ENCODE measurements around the gene GALNT2. TPM values are rescaled to one million over a fixed set of nuclear protein-coding genes. Genes with fewer than 3 reads are reported as not detected.

Gene GALNT2
- total RNA-seq, 1 experiment from 2014 or later = 141 TPM

DNA sequence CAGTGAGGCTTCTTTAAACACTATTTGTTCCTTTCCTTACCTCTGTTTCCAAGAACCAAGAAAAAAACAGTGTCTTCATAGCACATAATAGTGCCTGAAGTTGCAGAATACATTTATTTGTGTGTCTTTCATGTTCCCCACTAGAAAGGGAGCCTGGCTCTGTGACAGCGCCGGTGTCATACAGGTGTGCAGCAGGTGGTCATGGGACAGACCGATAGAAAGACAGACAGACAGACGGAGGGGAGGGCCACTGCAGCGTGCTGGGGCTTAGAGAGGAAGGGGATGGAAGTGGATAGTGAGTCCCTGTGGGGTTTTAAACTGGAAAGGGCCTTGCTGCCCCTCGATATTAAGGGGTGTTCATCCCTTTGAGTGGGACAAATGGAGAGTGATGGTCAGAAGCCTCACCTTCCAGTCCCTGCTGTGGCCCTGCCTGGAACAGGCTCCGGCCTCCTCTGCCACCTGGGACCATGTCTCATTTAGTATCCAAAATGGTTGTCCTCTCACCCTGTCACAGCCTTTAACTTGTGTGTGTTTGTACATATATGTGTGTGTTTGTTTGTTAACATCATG is 206.2 kb downstream of the GALNT2 start:
- DNase-seq = no peak
- H3K9me3 Mint-ChIP-seq (ENCODE audit: low read depth, unreplicated experiment) = no peaks in the 10 kb centered on the region
- H3K27me3 Mint-ChIP-seq (ENCODE audit: unreplicated experiment) = no peaks in the 10 kb centered on the region
- CTCF ChIA-PET = no interaction called here
- no TSS peak for BruUV-seq (replicated peaks)
- intact Hi-C loops (cut with micrococcal nuclease; ENCODE audit: unreplicated experiment) = loop anchor here (5.0 kb wide), 1 partner anchor 611 kb away; no protein-coding TSS in a partner anchor
- TF ChIP-seq, protein P1, sequence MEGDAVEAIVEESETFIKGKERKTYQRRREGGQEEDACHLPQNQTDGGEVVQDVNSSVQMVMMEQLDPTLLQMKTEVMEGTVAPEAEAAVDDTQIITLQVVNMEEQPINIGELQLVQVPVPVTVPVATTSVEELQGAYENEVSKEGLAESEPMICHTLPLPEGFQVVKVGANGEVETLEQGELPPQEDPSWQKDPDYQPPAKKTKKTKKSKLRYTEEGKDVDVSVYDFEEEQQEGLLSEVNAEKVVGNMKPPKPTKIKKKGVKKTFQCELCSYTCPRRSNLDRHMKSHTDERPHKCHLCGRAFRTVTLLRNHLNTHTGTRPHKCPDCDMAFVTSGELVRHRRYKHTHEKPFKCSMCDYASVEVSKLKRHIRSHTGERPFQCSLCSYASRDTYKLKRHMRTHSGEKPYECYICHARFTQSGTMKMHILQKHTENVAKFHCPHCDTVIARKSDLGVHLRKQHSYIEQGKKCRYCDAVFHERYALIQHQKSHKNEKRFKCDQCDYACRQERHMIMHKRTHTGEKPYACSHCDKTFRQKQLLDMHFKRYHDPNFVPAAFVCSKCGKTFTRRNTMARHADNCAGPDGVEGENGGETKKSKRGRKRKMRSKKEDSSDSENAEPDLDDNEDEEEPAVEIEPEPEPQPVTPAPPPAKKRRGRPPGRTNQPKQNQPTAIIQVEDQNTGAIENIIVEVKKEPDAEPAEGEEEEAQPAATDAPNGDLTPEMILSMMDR (IDR thresholded peaks at IDR 0.05; ENCODE audit: unreplicated experiment) = no peak
- H3K4me3 Mint-ChIP-seq (ENCODE audit: low read depth, unreplicated experiment) = no peak overlapping the region
- H3K4me1 Mint-ChIP-seq (ENCODE audit: low read depth, unreplicated experiment) = no peaks in the 10 kb centered on the region
- peaks cover 12% of the 10 kb centered on the region for H3K36me3 Mint-ChIP-seq (ENCODE audit: insufficient read depth, unreplicated experiment)
- no peak overlapping the region for H3K27ac Mint-ChIP-seq (ENCODE audit: unreplicated experiment)

DNA sequence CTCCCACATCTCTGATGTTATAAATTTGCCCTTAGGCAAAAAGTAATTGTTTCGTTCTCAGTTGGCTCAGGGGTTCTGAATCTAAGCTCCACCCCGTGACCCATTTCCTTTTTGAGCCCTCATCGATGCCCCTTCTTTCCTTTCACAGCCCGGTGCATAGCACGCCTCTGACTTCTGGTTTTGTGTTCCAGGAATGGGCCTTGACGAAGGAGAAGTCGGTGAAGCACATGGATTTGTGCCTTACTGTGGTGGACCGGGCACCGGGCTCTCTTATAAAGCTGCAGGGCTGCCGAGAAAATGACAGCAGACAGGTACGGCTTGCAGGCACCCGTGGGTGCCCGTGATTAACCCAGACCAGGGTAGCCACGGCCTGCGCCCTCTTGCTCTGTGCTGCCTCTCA is 207.2 kb downstream of the GALNT2 start:
- no TSS peak for BruUV-seq (replicated peaks)
- H3K27ac Mint-ChIP-seq (ENCODE audit: unreplicated experiment) = no peak overlapping the region
- CTCF ChIA-PET = no interaction called here
- no peaks in the 10 kb centered on the region for H3K27me3 Mint-ChIP-seq (ENCODE audit: unreplicated experiment)
- H3K4me1 Mint-ChIP-seq (ENCODE audit: low read depth, unreplicated experiment) = no peaks in the 10 kb centered on the region
- peaks cover 8% of the 10 kb centered on the region for H3K36me3 Mint-ChIP-seq (ENCODE audit: insufficient read depth, unreplicated experiment)
- DNase-seq = no peak
- TF ChIP-seq, protein P1 (IDR thresholded peaks at IDR 0.05; ENCODE audit: unreplicated experiment) = no peak
- no peaks in the 10 kb centered on the region for H3K9me3 Mint-ChIP-seq (ENCODE audit: low read depth, unreplicated experiment)
- H3K4me3 Mint-ChIP-seq (ENCODE audit: low read depth, unreplicated experiment) = no peak overlapping the region
- intact Hi-C loops (cut with micrococcal nuclease; ENCODE audit: unreplicated experiment) = loop anchor here (5.0 kb wide), 1 partner anchor 612 kb away; no protein-coding TSS in a partner anchor

DNA sequence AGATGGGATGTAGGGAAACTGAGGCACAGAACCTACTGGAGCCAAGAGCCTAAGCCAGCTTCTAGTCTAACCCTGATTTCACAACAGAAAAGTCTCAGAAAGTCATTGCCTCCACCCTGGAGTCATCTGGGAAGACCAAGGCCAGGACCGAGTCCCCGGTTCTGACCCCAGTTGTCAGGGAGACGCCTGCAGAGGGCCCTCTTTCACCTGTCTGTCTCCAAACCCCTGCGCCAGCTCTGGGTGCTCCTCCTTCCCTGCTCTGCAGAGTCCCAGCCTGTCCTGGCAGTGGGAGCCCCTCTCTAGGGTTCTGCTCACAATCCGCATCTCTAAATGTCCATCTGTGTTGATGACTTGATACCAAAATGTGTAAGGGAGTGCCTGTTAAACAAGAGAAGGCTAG is 209.4 kb downstream of the GALNT2 start:
- intact Hi-C loops (cut with micrococcal nuclease; ENCODE audit: unreplicated experiment) = no loop called here
- CTCF ChIA-PET = no interaction called here
- no peaks in the 10 kb centered on the region for H3K4me1 Mint-ChIP-seq (ENCODE audit: low read depth, unreplicated experiment)
- peaks cover 13% of the 10 kb centered on the region for H3K36me3 Mint-ChIP-seq (ENCODE audit: insufficient read depth, unreplicated experiment)
- no peak overlapping the region for H3K27ac Mint-ChIP-seq (ENCODE audit: unreplicated experiment)
- no TSS peak for BruUV-seq (replicated peaks)
- TF ChIP-seq, protein P1 (IDR thresholded peaks at IDR 0.05; ENCODE audit: unreplicated experiment) = no peak
- H3K4me3 Mint-ChIP-seq (ENCODE audit: low read depth, unreplicated experiment) = no peak overlapping the region
- no peaks in the 10 kb centered on the region for H3K9me3 Mint-ChIP-seq (ENCODE audit: low read depth, unreplicated experiment)
- no peak for DNase-seq
- no peaks in the 10 kb centered on the region for H3K27me3 Mint-ChIP-seq (ENCODE audit: unreplicated experiment)

DNA sequence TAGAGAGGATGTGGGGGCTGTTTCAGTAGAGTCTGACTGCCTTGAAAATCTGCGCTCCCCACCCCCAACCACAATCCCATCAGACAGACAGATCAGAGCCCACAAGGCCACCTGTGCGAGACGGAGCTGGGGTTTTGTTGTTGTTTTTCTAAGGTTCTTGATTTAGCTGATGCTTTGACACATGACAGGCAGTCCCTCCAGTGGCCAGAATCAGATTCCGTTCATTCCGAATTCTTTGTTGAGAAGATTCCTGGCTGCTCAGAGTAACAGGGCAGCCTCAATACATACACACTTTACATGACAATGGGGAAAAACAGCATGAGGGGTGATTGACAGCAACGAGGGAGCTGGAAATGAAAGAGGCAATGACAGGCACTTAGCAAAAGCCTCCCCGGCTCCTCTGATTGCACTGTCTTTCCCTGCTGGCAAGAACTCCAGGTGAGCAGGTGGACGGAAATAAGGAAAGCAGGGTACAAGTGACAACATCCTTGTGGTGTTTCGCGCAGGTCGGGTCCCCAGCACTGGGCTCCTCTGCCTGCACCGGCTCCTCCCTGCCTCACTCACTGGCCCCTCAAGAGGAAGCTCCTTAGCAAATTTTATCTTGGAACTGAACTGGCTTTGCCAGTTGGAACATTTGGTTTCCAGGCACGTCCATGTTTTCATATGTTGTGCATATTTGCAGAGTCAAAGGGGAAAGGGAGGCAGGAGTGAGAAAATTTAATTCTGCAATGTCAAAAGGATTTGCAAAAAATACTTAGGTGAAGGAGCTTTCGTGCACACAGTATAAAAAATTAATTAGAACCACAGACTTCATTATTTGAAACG is 210.4 kb downstream of the GALNT2 start:
- intact Hi-C loops (cut with micrococcal nuclease; ENCODE audit: unreplicated experiment) = no loop called here
- Mint-ChIP-seq H3K27ac (ENCODE audit: unreplicated experiment) (no peak overlapping the region), H3K27me3 (ENCODE audit: unreplicated experiment) (no peaks in the 10 kb centered on the region), H3K4me1 (ENCODE audit: low read depth, unreplicated experiment) (no peaks in the 10 kb centered on the region), H3K4me3 (ENCODE audit: low read depth, unreplicated experiment) (no peak overlapping the region), H3K9me3 (ENCODE audit: low read depth, unreplicated experiment) (no peaks in the 10 kb centered on the region), H3K36me3 (ENCODE audit: insufficient read depth, unreplicated experiment) (peaks cover 13% of the 10 kb centered on the region)
- CTCF ChIA-PET = interaction anchor here (0.6 kb wide), 1 partner anchor 471 kb away, joined by 3 read pairs; no protein-coding TSS in a partner anchor
- DNase-seq = no peak
- TF ChIP-seq, protein P1 (IDR thresholded peaks at IDR 0.05; ENCODE audit: unreplicated experiment) = no peak
- BruUV-seq (replicated peaks) = no TSS peak

Data from Calu3 (cell line).